Neural cell (in vitro differentiated cells): ENCODE measurements around the gene COX7A2L. TPM values are rescaled to one million over a fixed set of nuclear protein-coding genes. Genes with fewer than 3 reads are reported as not detected.

Experiments
- H2AFZ ChIP-seq: fragments of 200-600, 300-800 bp; sonication (generic), shearing (Covaris generic); 2 replicates; pipeline ENCODE4 v1.6.0; 2014; ENCODE audit warnings: low read depth, mild to moderate bottlenecking, antibody characterized with exemption, low read length, moderate library complexity
- H3F3A ChIP-seq: fragments of 200-600 bp; shearing (Covaris generic); 2 replicates; pipeline ENCODE4 v1.6.1; 2016; ENCODE audit warnings: mild to moderate bottlenecking, moderate library complexity, mixed read lengths, antibody characterized with exemption, low read length; ENCODE audit not compliant: insufficient read depth, poor library complexity, severe bottlenecking
- H3K27ac ChIP-seq: fragments of 200-600, 300-800 bp; sonication (generic), shearing (Covaris generic); 2 replicates; pipeline ENCODE4 v1.5.1; 2014; ENCODE audit warnings: mild to moderate bottlenecking, low read length, moderate library complexity
- H3K27me3 ChIP-seq: fragments of 300-800, 200-600 bp; sonication (generic), shearing (Covaris generic); 2 replicates; pipeline ENCODE4 v1.6.0; 2014; ENCODE audit warnings: mild to moderate bottlenecking, low read depth, low read length, moderate library complexity; ENCODE audit not compliant: insufficient read depth
- H3K36me3 ChIP-seq: fragments of 300-800, 200-600 bp; sonication (generic), shearing (Covaris generic); 2 replicates; pipeline ENCODE4 v1.5.1; 2014; ENCODE audit warnings: mild to moderate bottlenecking, antibody characterized with exemption, low read length, moderate library complexity; ENCODE audit not compliant: insufficient read depth
- H3K4me2 ChIP-seq: fragments of 300-800, 200-600 bp; sonication (generic), shearing (Covaris generic); 2 replicates; pipeline ENCODE4 v1.6.0; 2014; ENCODE audit warnings: mild to moderate bottlenecking, low read length
- H3K4me3 ChIP-seq: fragments of 300-800, 200-600 bp; sonication (generic), shearing (Covaris generic); 2 replicates; pipeline ENCODE4 v1.5.1; 2014; ENCODE audit warnings: mild to moderate bottlenecking, low read length, moderate library complexity
- H3K79me2 ChIP-seq: fragments of 200-600 bp; shearing (Covaris generic); replicated peaks from 2 replicates; pipeline ENCODE4 v1.6.0; 2014; ENCODE audit warnings: mild to moderate bottlenecking, low read length, moderate library complexity; ENCODE audit not compliant: insufficient read depth
- H3K9ac ChIP-seq: fragments of 300-800, 200-600 bp; sonication (generic), shearing (Covaris generic); 2 replicates; pipeline ENCODE4 v1.6.1; 2016; ENCODE audit warnings: mild to moderate bottlenecking, low read length, mixed read lengths
- H3K9me2 ChIP-seq: fragments of 200-600 bp; shearing (Covaris generic); 2 replicates; pipeline ENCODE4 v1.6.1; 2016; ENCODE audit warnings: mild to moderate bottlenecking, low read length, mixed read lengths; ENCODE audit not compliant: insufficient read depth
- H3K9me3 ChIP-seq: fragments of 200-600, 300-800 bp; sonication (generic), shearing (Covaris generic); 2 replicates; pipeline ENCODE4 v1.6.1; 2016; ENCODE audit warnings: mild to moderate bottlenecking, mixed run types, low read length, moderate library complexity, mixed read lengths
- H4K20me1 ChIP-seq: fragments of 200-600 bp; shearing (Covaris generic); 2 replicates; pipeline ENCODE4 v1.6.1; 2016; ENCODE audit warnings: mild to moderate bottlenecking, mixed run types; ENCODE audit not compliant: insufficient read depth
- CTCF ChIP-seq: fragments of 450-650 bp; IDR thresholded peaks from 2 replicates; pipeline ENCODE4 v1.5.1; 2014; ENCODE audit warnings: antibody characterized with exemption, mild to moderate bottlenecking, moderate library complexity; ENCODE audit not compliant: poor library complexity, severe bottlenecking
- EP300 ChIP-seq: fragments of 450-650 bp; conservative IDR thresholded peaks from 2 replicates; pipeline ENCODE4 v1.6.1; 2014; ENCODE audit warnings: antibody characterized with exemption, mild to moderate bottlenecking, moderate library complexity; ENCODE audit not compliant: poor library complexity, severe bottlenecking
- EZH2 ChIP-seq: fragments of 200-600, 300-800 bp; shearing (Covaris generic), sonication (generic); IDR thresholded peaks from 2 replicates; pipeline ENCODE4 v1.6.1; 2014; ENCODE audit warnings: antibody characterized with exemption, low read length, borderline replicate concordance, mild to moderate bottlenecking; ENCODE audit not compliant: insufficient read depth, poor library complexity, severe bottlenecking
- MXI1 ChIP-seq: fragments of 450-650 bp; conservative IDR thresholded peaks from 2 replicates; pipeline ENCODE4 v1.6.1; 2014; ENCODE audit warnings: antibody characterized with exemption, mild to moderate bottlenecking; ENCODE audit not compliant: poor library complexity, severe bottlenecking
- POLR2AphosphoS5 ChIP-seq: IDR thresholded peaks from 2 replicates; pipeline ENCODE4 v1.6.1; 2012
- RAD21 ChIP-seq: fragments of 450-650 bp; conservative IDR thresholded peaks from 2 replicates; pipeline ENCODE4 v1.6.1; 2014; ENCODE audit warnings: antibody characterized with exemption, mild to moderate bottlenecking, moderate library complexity
- REST ChIP-seq: IDR thresholded peaks from 2 replicates; pipeline ENCODE4 v1.6.1; 2012; ENCODE audit warnings: borderline replicate concordance
- SMC3 ChIP-seq: fragments of 450-650 bp; conservative IDR thresholded peaks from 2 replicates; pipeline ENCODE4 v1.6.1; 2014; ENCODE audit warnings: antibody characterized with exemption, mild to moderate bottlenecking, moderate library complexity; ENCODE audit not compliant: poor library complexity
- TAF1 ChIP-seq: IDR thresholded peaks from 2 replicates; pipeline ENCODE4 v1.6.1; 2012; ENCODE audit warnings: low read depth
- polyA plus RNA-seq: library from polyadenylated mRNA; depleted of rRNA; stranded (reverse); fragments of >200 nt; gene quantifications from 2 replicates; pipeline ENCODE4 v1.2.3, GENCODE V29; 2014

Gene COX7A2L
- polyA plus RNA-seq, 1 donor from 2014 or later = 425 TPM

- H4K20me1 ChIP-seq = no peaks in the 10 kb centered on the region
- H3K4me2 ChIP-seq = peak overlapping the region; percentile 41
- H3K79me2 ChIP-seq = no peaks in the 10 kb centered on the region
- TF ChIP-seq POLR2AphosphoS5 = peak; percentile 11
- peak; percentile 17 for TF ChIP-seq EP300
- no peak for TF ChIP-seq RAD21
- no peaks in the 10 kb centered on the region for H3K27me3 ChIP-seq
- H2AFZ ChIP-seq = no peak overlapping the region
- H3K9ac ChIP-seq = peak overlapping the region; percentile 9
- peak overlapping the region; percentile 62 for H3K27ac ChIP-seq
- no peaks in the 10 kb centered on the region for H3K36me3 ChIP-seq
- H3F3A ChIP-seq = no peaks in the 10 kb centered on the region
- H3K9me2 ChIP-seq = no peaks in the 10 kb centered on the region
- H3K4me3 ChIP-seq = peak overlapping the region; percentile 20
- no peaks in the 10 kb centered on the region for H3K9me3 ChIP-seq
These were observed 8.7 kb upstream of the COX7A2L start for GRCh38 chr2:42369532-42370229.

- peak overlapping the region; percentile 62 for H3K27ac ChIP-seq
- H3F3A ChIP-seq = no peaks in the 10 kb centered on the region
- H4K20me1 ChIP-seq = no peaks in the 10 kb centered on the region
- no peaks in the 10 kb centered on the region for H3K9me2 ChIP-seq
- peak overlapping the region; percentile 41 for H3K4me2 ChIP-seq
- H3K27me3 ChIP-seq = no peaks in the 10 kb centered on the region
- peak overlapping the region; percentile 20 for H3K4me3 ChIP-seq
- H2AFZ ChIP-seq = no peak overlapping the region
- no peak overlapping the region for H3K9ac ChIP-seq
- TF ChIP-seq CTCF (no peak), EP300 (no peak), REST (no peak), RAD21 (no peak), SMC3 (no peak), POLR2AphosphoS5 (no peak), MXI1 (no peak), EZH2 (no peak), TAF1 (no peak)
- no peaks in the 10 kb centered on the region for H3K79me2 ChIP-seq
- H3K36me3 ChIP-seq = no peaks in the 10 kb centered on the region
- H3K9me3 ChIP-seq = no peaks in the 10 kb centered on the region
These were observed 8.0 kb upstream of the COX7A2L start for GRCh38 chr2:42368817-42369531.
